Measurements from ENCODE around the gene CTTN. TPM values are rescaled to one million over a fixed set of nuclear protein-coding genes. Genes with fewer than 3 reads are reported as not detected.

Gene CTTN
- total RNA-seq, 1 experiment from 2014 or later, result 71.3 TPM

GRCh38 chr11:70456921-70457532, 58.7 kb downstream of the CTTN start:
- H3K36me3 ChIP-seq, result no peaks in the 10 kb centered on the region
- no peaks in the 10 kb centered on the region for H3K9me3 ChIP-seq (replicated peaks)
- no peak overlapping the region for H3K4me3 ChIP-seq
- DNase-seq, result no peak
- H3K4me1 ChIP-seq, result no peaks in the 10 kb centered on the region
- no peak overlapping the region for H3K27ac ChIP-seq
- H3K27me3 ChIP-seq, result no peaks in the 10 kb centered on the region

GRCh38 chr11:70458736-70459135, 60.4 kb downstream of the CTTN start:
- Histone ChIP-seq H3K4me3 (no peak overlapping the region), H3K27ac (no peak overlapping the region), H3K9me3 (replicated peaks) (no peaks in the 10 kb centered on the region), H3K36me3 (no peaks in the 10 kb centered on the region), H3K4me1 (no peaks in the 10 kb centered on the region), H3K27me3 (no peaks in the 10 kb centered on the region)
- DNase-seq, result no peak

- no peak overlapping the region for H3K4me3 ChIP-seq
- no peaks in the 10 kb centered on the region for H3K36me3 ChIP-seq
- no peak for DNase-seq
- H3K27ac ChIP-seq, result no peak overlapping the region
- no peaks in the 10 kb centered on the region for H3K27me3 ChIP-seq
- no peaks in the 10 kb centered on the region for H3K9me3 ChIP-seq (replicated peaks)
- H3K4me1 ChIP-seq, result no peaks in the 10 kb centered on the region
Observed at GRCh38 chr11:70460111-70460510, 61.8 kb downstream of the CTTN start.

- Histone ChIP-seq H3K4me3 (no peak overlapping the region), H3K36me3 (no peaks in the 10 kb centered on the region), H3K9me3 (replicated peaks) (no peaks in the 10 kb centered on the region), H3K27ac (no peak overlapping the region), H3K4me1 (no peaks in the 10 kb centered on the region), H3K27me3 (no peaks in the 10 kb centered on the region)
- DNase-seq, result no peak
Observed at GRCh38 chr11:70460964-70461363, 62.6 kb downstream of the CTTN start.

GRCh38 chr11:70462818-70463477, 64.6 kb downstream of the CTTN start:
- no peak for DNase-seq
- no peak overlapping the region for H3K4me3 ChIP-seq

GRCh38 chr11:70463478-70464255, 65.3 kb downstream of the CTTN start:
- H3K9me3 ChIP-seq (replicated peaks), result no peaks in the 10 kb centered on the region
- H3K4me3 ChIP-seq, result no peak overlapping the region
- no peaks in the 10 kb centered on the region for H3K27me3 ChIP-seq
- no peak overlapping the region for H3K27ac ChIP-seq
- H3K36me3 ChIP-seq, result no peaks in the 10 kb centered on the region
- peaks cover 8% of the 10 kb centered on the region; the same call in 1 of the 2 replicates for H3K4me1 ChIP-seq
- no peak for DNase-seq

More at GRCh38 chr11:70462818-70463477, 64.6 kb downstream of the CTTN start:
- Histone ChIP-seq H3K9me3 (replicated peaks) (no peaks in the 10 kb centered on the region), H3K27ac (no peak overlapping the region), H3K36me3 (no peaks in the 10 kb centered on the region), H3K4me1 (0 out of 2 replicates have a peak, but pooled peaks cover 3% of the 10 kb centered on the region), H3K27me3 (no peaks in the 10 kb centered on the region)

- Histone ChIP-seq H3K36me3 (no peaks in the 10 kb centered on the region), H3K27ac (no peak overlapping the region), H3K9me3 (replicated peaks) (no peaks in the 10 kb centered on the region), H3K4me1 (peaks cover 10% of the 10 kb centered on the region; the same call in 1 of the 2 replicates), H3K27me3 (no peaks in the 10 kb centered on the region), H3K4me3 (no peak overlapping the region)
- no peak for DNase-seq
Observed at GRCh38 chr11:70464509-70465361, 66.4 kb downstream of the CTTN start.

- H3K4me1 ChIP-seq, result peaks cover 10% of the 10 kb centered on the region; the same call in 1 of the 2 replicates
- no peak overlapping the region for H3K27ac ChIP-seq
- no peaks in the 10 kb centered on the region for H3K36me3 ChIP-seq
- H3K4me3 ChIP-seq, result no peak overlapping the region
- DNase-seq, result no peak
- no peaks in the 10 kb centered on the region for H3K27me3 ChIP-seq
- no peaks in the 10 kb centered on the region for H3K9me3 ChIP-seq (replicated peaks)
Observed at GRCh38 chr11:70466154-70466553, 67.8 kb downstream of the CTTN start.

- Histone ChIP-seq H3K4me3 (no peak overlapping the region), H3K27me3 (no peaks in the 10 kb centered on the region), H3K36me3 (no peaks in the 10 kb centered on the region), H3K9me3 (replicated peaks) (no peaks in the 10 kb centered on the region), H3K27ac (no peak overlapping the region), H3K4me1 (peaks cover 10% of the 10 kb centered on the region; the same call in 1 of the 2 replicates)
- no peak for DNase-seq
Observed at GRCh38 chr11:70466596-70466995, 68.3 kb downstream of the CTTN start.

- DNase-seq, result peak; percentile 62 to 73
- Histone ChIP-seq H3K4me3 (no peak overlapping the region), H3K36me3 (no peaks in the 10 kb centered on the region)
Observed at GRCh38 chr11:70467201-70468085, 69.1 kb downstream of the CTTN start.

GRCh38 chr11:70468256-70469195, 70.2 kb downstream of the CTTN start:
- no peak overlapping the region for H3K4me3 ChIP-seq
- H3K27ac ChIP-seq, result peak overlapping the region; percentile 11; the same call in 1 of the 2 replicates
- peaks cover 2% of the 10 kb centered on the region; the same call in 1 of the 2 replicates for H3K27me3 ChIP-seq
- H3K4me1 ChIP-seq, result peaks cover 10% of the 10 kb centered on the region; the same call in 1 of the 2 replicates
- H3K9me3 ChIP-seq (replicated peaks), result no peaks in the 10 kb centered on the region
- no peaks in the 10 kb centered on the region for H3K36me3 ChIP-seq
- peak; percentile 49 to 59 for DNase-seq

More at GRCh38 chr11:70467201-70468085, 69.1 kb downstream of the CTTN start:
- Histone ChIP-seq H3K4me1 (peaks cover 10% of the 10 kb centered on the region; the same call in 1 of the 2 replicates), H3K9me3 (replicated peaks) (no peaks in the 10 kb centered on the region), H3K27me3 (peaks cover 2% of the 10 kb centered on the region; the same call in 1 of the 2 replicates), H3K27ac (peak overlapping the region; percentile 11; the same call in 1 of the 2 replicates)

GRCh38 chr11:70470127-70470526, 71.8 kb downstream of the CTTN start:
- Histone ChIP-seq H3K27me3 (peaks cover 2% of the 10 kb centered on the region; the same call in 1 of the 2 replicates), H3K27ac (no peak overlapping the region), H3K4me3 (no peak overlapping the region), H3K9me3 (replicated peaks) (no peaks in the 10 kb centered on the region), H3K4me1 (peaks cover 10% of the 10 kb centered on the region; the same call in 1 of the 2 replicates), H3K36me3 (no peaks in the 10 kb centered on the region)
- no peak for DNase-seq

Measured in SJCRH30 (cell line).